GM19395 (cell line): ENCODE measurements around the gene RIPOR3.
"Not testable (repeated sequence)": the region's sequence is repeated elsewhere in the genome, so short reads cannot be mapped to it uniquely, and the experiment has no call there.

ENCODE experiments used
- ATAC-seq: cut with Tn5 transposase; IDR thresholded peaks from one replicate; pipeline ENCODE4 v1.9.1; 2021; ENCODE audit warnings: mild to moderate bottlenecking, moderate library complexity; ENCODE audit not compliant: unreplicated experiment

Gene RIPOR3

GRCh38 chr20:50680105-50680960 is 11.0 kb downstream of the RIPOR3 start:
- no peak for ATAC-seq

GRCh38 chr20:50679753-50680104 is 11.6 kb downstream of the RIPOR3 start:
- no peak for ATAC-seq

GRCh38 chr20:50678169-50678898 is 13.0 kb downstream of the RIPOR3 start:
- ATAC-seq = no peak

- ATAC-seq = no peak
Observed at GRCh38 chr20:50676858-50677257, 14.5 kb downstream of the RIPOR3 start.

GRCh38 chr20:50676377-50676731 is 15.0 kb downstream of the RIPOR3 start:
- ATAC-seq = not testable (repeated sequence)

GRCh38 chr20:50675671-50676376 is 15.5 kb downstream of the RIPOR3 start:
- ATAC-seq = no peak

- ATAC-seq = no peak
Observed at GRCh38 chr20:50674138-50674825, 17.1 kb downstream of the RIPOR3 start.

- no peak for ATAC-seq
Observed at GRCh38 chr20:50673466-50674137, 17.7 kb downstream of the RIPOR3 start.

- no peak for ATAC-seq
Observed at GRCh38 chr20:50673146-50673465, 18.2 kb downstream of the RIPOR3 start.

GRCh38 chr20:50672400-50673145 is 18.8 kb downstream of the RIPOR3 start:
- ATAC-seq = no peak

GRCh38 chr20:50671626-50672025 is 19.7 kb downstream of the RIPOR3 start:
- ATAC-seq = no peak

- ATAC-seq = not testable (repeated sequence)
Observed at GRCh38 chr20:50671010-50671409, 20.3 kb downstream of the RIPOR3 start.

- no peak for ATAC-seq
Observed at GRCh38 chr20:50670126-50670862, 21.0 kb downstream of the RIPOR3 start.

- no peak for ATAC-seq
Observed at GRCh38 chr20:50668798-50669197, 22.5 kb downstream of the RIPOR3 start.

GRCh38 chr20:50668326-50668725 is 23.0 kb downstream of the RIPOR3 start:
- ATAC-seq = no peak

GRCh38 chr20:50666709-50667298 is 24.5 kb downstream of the RIPOR3 start:
- no peak for ATAC-seq

- ATAC-seq = no peak
Observed at GRCh38 chr20:50664254-50664653, 27.1 kb downstream of the RIPOR3 start.

GRCh38 chr20:50663095-50663821 is 28.1 kb downstream of the RIPOR3 start:
- ATAC-seq = no peak
